ENCODE data around the gene SULT2B1.

DNA sequence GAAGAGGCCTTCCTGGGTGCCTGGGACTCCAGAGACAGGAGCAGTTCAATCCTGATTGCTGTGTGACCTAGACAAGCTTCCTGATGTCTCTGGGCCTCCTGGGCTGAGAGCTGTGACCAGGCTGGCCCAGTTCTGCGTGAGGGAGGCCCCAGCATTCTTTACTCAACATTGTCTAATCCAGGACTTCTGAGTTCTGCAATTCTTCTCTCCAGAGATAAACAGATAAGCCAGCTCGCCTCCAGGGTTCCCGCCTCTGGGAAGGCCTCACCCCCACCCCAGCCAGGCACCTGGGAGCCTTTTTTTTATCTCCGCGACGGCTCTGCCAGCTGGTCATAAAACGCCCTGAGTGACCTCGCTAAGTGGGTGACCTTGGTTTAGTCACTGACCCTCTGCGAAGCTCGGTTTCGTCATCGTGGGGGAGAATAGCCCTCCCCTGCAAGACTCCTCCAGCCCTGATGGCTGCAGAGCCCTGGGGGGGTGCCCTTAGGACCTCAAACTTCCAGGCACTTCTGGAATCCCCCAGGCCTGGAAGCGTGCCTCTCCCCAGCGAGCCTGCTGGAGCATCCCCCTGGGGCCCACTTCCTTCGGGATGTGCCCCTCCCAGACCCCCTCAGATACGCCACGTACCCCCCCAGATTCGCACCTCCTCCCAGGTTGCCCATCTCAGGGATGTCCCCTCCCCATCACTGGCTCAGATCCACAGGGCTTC is 1.9 kb downstream of the SULT2B1 start:
- TF ChIP-seq, protein P1, sequence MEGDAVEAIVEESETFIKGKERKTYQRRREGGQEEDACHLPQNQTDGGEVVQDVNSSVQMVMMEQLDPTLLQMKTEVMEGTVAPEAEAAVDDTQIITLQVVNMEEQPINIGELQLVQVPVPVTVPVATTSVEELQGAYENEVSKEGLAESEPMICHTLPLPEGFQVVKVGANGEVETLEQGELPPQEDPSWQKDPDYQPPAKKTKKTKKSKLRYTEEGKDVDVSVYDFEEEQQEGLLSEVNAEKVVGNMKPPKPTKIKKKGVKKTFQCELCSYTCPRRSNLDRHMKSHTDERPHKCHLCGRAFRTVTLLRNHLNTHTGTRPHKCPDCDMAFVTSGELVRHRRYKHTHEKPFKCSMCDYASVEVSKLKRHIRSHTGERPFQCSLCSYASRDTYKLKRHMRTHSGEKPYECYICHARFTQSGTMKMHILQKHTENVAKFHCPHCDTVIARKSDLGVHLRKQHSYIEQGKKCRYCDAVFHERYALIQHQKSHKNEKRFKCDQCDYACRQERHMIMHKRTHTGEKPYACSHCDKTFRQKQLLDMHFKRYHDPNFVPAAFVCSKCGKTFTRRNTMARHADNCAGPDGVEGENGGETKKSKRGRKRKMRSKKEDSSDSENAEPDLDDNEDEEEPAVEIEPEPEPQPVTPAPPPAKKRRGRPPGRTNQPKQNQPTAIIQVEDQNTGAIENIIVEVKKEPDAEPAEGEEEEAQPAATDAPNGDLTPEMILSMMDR (IDR thresholded peaks at IDR 0.05) = no peak
- TF ChIP-seq EZH2 (IDR thresholded peaks at IDR 0.05) = no peak
